ENCODE results near the gene STRIT1.
"Not testable (repeated sequence)": the region's sequence is repeated elsewhere in the genome, so short reads cannot be mapped to it uniquely, and the experiment has no call there.

DNA sequence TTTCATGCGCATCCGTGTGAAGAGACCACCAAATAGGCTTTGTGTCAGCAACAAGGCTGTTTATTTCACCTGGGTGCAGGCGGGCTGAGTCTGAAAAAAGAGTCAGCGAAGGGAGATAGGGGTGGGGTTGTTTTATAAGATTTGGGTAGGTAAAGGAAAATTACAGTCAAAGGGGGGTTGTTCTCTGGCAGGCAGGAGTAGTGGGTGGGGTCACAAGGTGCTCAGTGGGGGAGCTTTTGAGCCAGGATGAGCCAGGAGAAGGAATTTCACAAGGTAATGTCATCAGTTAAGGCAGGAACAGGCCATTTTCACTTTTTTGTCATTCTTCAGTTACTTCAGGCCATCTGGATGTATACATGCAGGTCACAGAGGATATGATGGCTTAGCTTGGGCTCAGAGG is 19.0 kb downstream of the STRIT1 start:
- not testable (repeated sequence) for TF ChIP-seq POLR2AphosphoS5, POLR2A (IDR thresholded peaks at IDR 0.05)
- TF ChIP-seq, protein P1, sequence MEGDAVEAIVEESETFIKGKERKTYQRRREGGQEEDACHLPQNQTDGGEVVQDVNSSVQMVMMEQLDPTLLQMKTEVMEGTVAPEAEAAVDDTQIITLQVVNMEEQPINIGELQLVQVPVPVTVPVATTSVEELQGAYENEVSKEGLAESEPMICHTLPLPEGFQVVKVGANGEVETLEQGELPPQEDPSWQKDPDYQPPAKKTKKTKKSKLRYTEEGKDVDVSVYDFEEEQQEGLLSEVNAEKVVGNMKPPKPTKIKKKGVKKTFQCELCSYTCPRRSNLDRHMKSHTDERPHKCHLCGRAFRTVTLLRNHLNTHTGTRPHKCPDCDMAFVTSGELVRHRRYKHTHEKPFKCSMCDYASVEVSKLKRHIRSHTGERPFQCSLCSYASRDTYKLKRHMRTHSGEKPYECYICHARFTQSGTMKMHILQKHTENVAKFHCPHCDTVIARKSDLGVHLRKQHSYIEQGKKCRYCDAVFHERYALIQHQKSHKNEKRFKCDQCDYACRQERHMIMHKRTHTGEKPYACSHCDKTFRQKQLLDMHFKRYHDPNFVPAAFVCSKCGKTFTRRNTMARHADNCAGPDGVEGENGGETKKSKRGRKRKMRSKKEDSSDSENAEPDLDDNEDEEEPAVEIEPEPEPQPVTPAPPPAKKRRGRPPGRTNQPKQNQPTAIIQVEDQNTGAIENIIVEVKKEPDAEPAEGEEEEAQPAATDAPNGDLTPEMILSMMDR (IDR thresholded peaks at IDR 0.05): not testable (repeated sequence)

Data from upper lobe of left lung (tissue), 4 donors.